ENCODE data around the gene MGAT3.

GRCh38 chr22:39488563-39489083 is 31.8 kb downstream of the MGAT3 start:
- TF ChIP-seq POLR2AphosphoS5 (IDR thresholded peaks at IDR 0.05; ENCODE audit: borderline replicate concordance, low read depth, low read length), result no peak
- TF ChIP-seq EZH2 (IDR thresholded peaks at IDR 0.05), result no peak

Measured in SK-N-MC (cell line).